Glutamatergic neuron (in vitro differentiated cells): ENCODE data around the gene EFHD2. TPM values are rescaled to one million over a fixed set of nuclear protein-coding genes. Genes with fewer than 3 reads are reported as not detected.

Experiments
- DNase-seq: peaks from one replicate; pipeline ENCODE4 v3.0.0; 2022
- H3K27ac Mint-ChIP-seq: one replicate; pipeline ENCODE4 v1.8.0; 2020; ENCODE audit warnings: mild to moderate bottlenecking, mixed read lengths, inconsistent platforms; ENCODE audit not compliant: unreplicated experiment
- H3K27me3 Mint-ChIP-seq: one replicate; pipeline ENCODE4 v1.8.0; 2020; ENCODE audit warnings: mild to moderate bottlenecking, moderate library complexity, mixed read lengths, inconsistent platforms; ENCODE audit not compliant: unreplicated experiment
- H3K36me3 Mint-ChIP-seq: one replicate; pipeline ENCODE4 v1.8.0; 2020; ENCODE audit warnings: mild to moderate bottlenecking, mixed read lengths, inconsistent platforms; ENCODE audit not compliant: unreplicated experiment
- H3K4me1 Mint-ChIP-seq: one replicate; pipeline ENCODE4 v1.8.0; 2020; ENCODE audit warnings: mild to moderate bottlenecking, low read depth, mixed read lengths, inconsistent platforms; ENCODE audit not compliant: unreplicated experiment
- H3K4me3 Mint-ChIP-seq: one replicate; pipeline ENCODE4 v1.8.0; 2020; ENCODE audit warnings: mild to moderate bottlenecking, mixed read lengths, inconsistent platforms; ENCODE audit not compliant: unreplicated experiment
- H3K9me3 Mint-ChIP-seq: one replicate; pipeline ENCODE4 v1.8.0; 2020; ENCODE audit warnings: mild to moderate bottlenecking, moderate library complexity, mixed read lengths, inconsistent platforms; ENCODE audit not compliant: unreplicated experiment
- CTCF ChIP-seq: fragments of 200-600 bp; sonication (generic); IDR thresholded peaks from one replicate; pipeline ENCODE4 v1.5.0; 2021; ENCODE audit not compliant: partially characterized antibody, unreplicated experiment
- total RNA-seq: library from RNA; stranded (reverse); fragmentation: NEBNext Ultra II Directional; extraction: Animal tissue kit (Norgen Biotek cat#: 25700); gene quantifications from one replicate; pipeline ENCODE4 v1.2.1, GENCODE V29; 2021; ENCODE audit not compliant: unreplicated experiment

The EFHD2 gene
- total RNA-seq, 1 donor from 2014 or later: 2.6 TPM

- Mint-ChIP-seq H3K27me3 (peaks cover 3% of the 10 kb centered on the region), H3K4me1 (peaks cover 5% of the 10 kb centered on the region), H3K36me3 (no peaks in the 10 kb centered on the region), H3K9me3 (peaks cover 2% of the 10 kb centered on the region), H3K4me3 (no peak overlapping the region), H3K27ac (no peak overlapping the region)
- DNase-seq: no peak
- TF ChIP-seq CTCF: no peak
These were observed 19.0 kb upstream of the EFHD2 start for GRCh38 chr1:15390667-15391066.

GRCh38 chr1:15391366-15391765 lies 18.3 kb upstream of the EFHD2 start:
- Mint-ChIP-seq H3K4me3 (no peak overlapping the region), H3K27ac (no peak overlapping the region), H3K36me3 (no peaks in the 10 kb centered on the region), H3K9me3 (peaks cover 2% of the 10 kb centered on the region), H3K27me3 (peaks cover 3% of the 10 kb centered on the region), H3K4me1 (peaks cover 5% of the 10 kb centered on the region)
- no peak for DNase-seq
- no peak for TF ChIP-seq CTCF

GRCh38 chr1:15393475-15394257 lies 16.0 kb upstream of the EFHD2 start:
- TF ChIP-seq CTCF: no peak
- DNase-seq: no peak
- H3K9me3 Mint-ChIP-seq: peaks cover 2% of the 10 kb centered on the region
- H3K4me3 Mint-ChIP-seq: no peak overlapping the region
- no peaks in the 10 kb centered on the region for H3K27me3 Mint-ChIP-seq
- no peaks in the 10 kb centered on the region for H3K36me3 Mint-ChIP-seq
- no peak overlapping the region for H3K27ac Mint-ChIP-seq
- H3K4me1 Mint-ChIP-seq: peaks cover 2% of the 10 kb centered on the region

- no peak overlapping the region for H3K27ac Mint-ChIP-seq
- peaks cover 2% of the 10 kb centered on the region for H3K4me1 Mint-ChIP-seq
These were observed 15.4 kb upstream of the EFHD2 start for GRCh38 chr1:15394258-15394690.

More at GRCh38 chr1:15394258-15394690, 15.4 kb upstream of the EFHD2 start:
- no peak for TF ChIP-seq CTCF
- peaks cover 2% of the 10 kb centered on the region for H3K9me3 Mint-ChIP-seq
- DNase-seq: no peak
- no peak overlapping the region for H3K4me3 Mint-ChIP-seq
- no peaks in the 10 kb centered on the region for H3K36me3 Mint-ChIP-seq
- no peaks in the 10 kb centered on the region for H3K27me3 Mint-ChIP-seq
